Ascending aorta (tissue), 2 donors: ENCODE results near the gene RPAIN. TPM values are rescaled to one million over a fixed set of nuclear protein-coding genes. Genes with fewer than 3 reads are reported as not detected.
A peak's percentile ranks its signal among the peaks of the same experiment; 100 is the strongest.
"Not testable (repeated sequence)": the region's sequence is repeated elsewhere in the genome, so short reads cannot be mapped to it uniquely, and the experiment has no call there.

Source experiments
- DNase-seq, 2 donors: peaks; one replicate each; pipeline ENCODE4 v3.0.0-alpha.2; 2019; ENCODE audit warnings: low spot score in 2 of 2
- H3K27ac ChIP-seq, 2 donors: fragments of 200-600 bp; sonication (generic); one replicate each; pipeline ENCODE4 v1.5.1; 2016 to 2017; ENCODE audit warnings: mild to moderate bottlenecking in 1 of 2
- H3K27me3 ChIP-seq: fragments of 200-600 bp; sonication (generic); one replicate; pipeline ENCODE4 v1.5.1; 2017
- H3K36me3 ChIP-seq, 2 donors: fragments of 200-600 bp; sonication (generic); one replicate each; pipeline ENCODE4 v1.5.1; 2016
- H3K4me1 ChIP-seq, 2 donors: fragments of 200-600 bp; sonication (generic); one replicate each; pipeline ENCODE4 v1.5.1; 2016 to 2017; ENCODE audit warnings: mild to moderate bottlenecking in 1 of 2
- H3K4me3 ChIP-seq, 2 donors: fragments of 200-600 bp; sonication (generic); one replicate each; pipeline ENCODE4 v1.5.1; 2016 to 2017; ENCODE audit warnings: mild to moderate bottlenecking in 1 of 2
- H3K9me3 ChIP-seq, 2 donors: fragments of 200-600 bp; sonication (generic); one replicate each; pipeline ENCODE4 v1.5.1; 2016
- intact Hi-C: fragments of 100-400 bp; cut with DNase I; formaldehyde crosslinking; loops from one replicate; pipeline ENCODE4 v1.15.1; 2023
- total RNA-seq: library from RNA; depleted of rRNA; stranded (reverse); fragments of >200 nt; gene quantifications from one replicate; pipeline ENCODE4 v1.1.0, GENCODE V29; 2016
- TF ChIP-seq, protein P1 (sequence below), 3 experiments: fragments of 200-600 bp in 2 of 3; fragments of 450-650 bp in 1 of 3; sonication (generic) in 2 of 3; IDR thresholded peaks; one replicate each; pipeline ENCODE4 v1.5.1; 2016 to 2019; ENCODE audit warnings: antibody characterized with exemption in 3 of 3, mild to moderate bottlenecking in 1 of 3, moderate library complexity in 1 of 3

RPAIN gene
- total RNA-seq, 1 donor from 2014 or later, result 6.4 TPM

DNA sequence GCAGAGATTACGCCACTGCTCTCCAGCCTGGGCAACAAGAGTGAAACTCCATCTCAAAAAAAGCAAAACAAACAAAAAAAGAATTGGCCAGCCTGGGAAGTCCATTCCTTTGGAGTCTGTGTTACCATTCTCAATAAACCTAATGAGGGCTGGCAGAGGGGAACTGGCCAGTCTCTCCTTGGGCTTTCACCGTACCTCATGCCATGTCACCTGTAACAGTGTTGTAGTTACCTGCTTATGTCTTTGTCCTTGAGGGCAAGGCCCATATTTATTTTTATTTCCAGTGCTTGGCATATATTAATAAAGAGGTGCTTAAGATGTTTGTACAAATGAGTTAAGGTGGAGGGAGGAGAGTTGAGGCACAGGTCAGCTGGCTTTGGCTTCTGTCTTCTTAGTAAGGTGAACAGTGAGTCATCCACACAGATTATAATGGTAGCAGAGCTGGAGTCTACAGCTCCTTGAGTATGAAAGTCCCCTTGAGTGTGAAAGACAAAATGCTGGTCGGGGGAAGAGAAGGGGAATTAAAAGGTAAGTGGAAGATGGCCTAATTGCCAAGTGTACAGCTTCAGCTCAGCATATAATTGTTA is 10.5 kb downstream of the RPAIN start:
- Histone ChIP-seq H3K36me3 (peaks cover 78 to 98% of the 10 kb centered on the region in 2 donors), H3K27ac (no peak overlapping the region), H3K4me3 (no peak overlapping the region), H3K27me3 (no peaks in the 10 kb centered on the region), H3K4me1 (no peaks in the 10 kb centered on the region), H3K9me3 (no peaks in the 10 kb centered on the region)
- intact Hi-C loops, result no loop called here
- no peak for DNase-seq
- TF ChIP-seq, protein P1, sequence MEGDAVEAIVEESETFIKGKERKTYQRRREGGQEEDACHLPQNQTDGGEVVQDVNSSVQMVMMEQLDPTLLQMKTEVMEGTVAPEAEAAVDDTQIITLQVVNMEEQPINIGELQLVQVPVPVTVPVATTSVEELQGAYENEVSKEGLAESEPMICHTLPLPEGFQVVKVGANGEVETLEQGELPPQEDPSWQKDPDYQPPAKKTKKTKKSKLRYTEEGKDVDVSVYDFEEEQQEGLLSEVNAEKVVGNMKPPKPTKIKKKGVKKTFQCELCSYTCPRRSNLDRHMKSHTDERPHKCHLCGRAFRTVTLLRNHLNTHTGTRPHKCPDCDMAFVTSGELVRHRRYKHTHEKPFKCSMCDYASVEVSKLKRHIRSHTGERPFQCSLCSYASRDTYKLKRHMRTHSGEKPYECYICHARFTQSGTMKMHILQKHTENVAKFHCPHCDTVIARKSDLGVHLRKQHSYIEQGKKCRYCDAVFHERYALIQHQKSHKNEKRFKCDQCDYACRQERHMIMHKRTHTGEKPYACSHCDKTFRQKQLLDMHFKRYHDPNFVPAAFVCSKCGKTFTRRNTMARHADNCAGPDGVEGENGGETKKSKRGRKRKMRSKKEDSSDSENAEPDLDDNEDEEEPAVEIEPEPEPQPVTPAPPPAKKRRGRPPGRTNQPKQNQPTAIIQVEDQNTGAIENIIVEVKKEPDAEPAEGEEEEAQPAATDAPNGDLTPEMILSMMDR (IDR thresholded peaks at IDR 0.05), result no peak

DNA sequence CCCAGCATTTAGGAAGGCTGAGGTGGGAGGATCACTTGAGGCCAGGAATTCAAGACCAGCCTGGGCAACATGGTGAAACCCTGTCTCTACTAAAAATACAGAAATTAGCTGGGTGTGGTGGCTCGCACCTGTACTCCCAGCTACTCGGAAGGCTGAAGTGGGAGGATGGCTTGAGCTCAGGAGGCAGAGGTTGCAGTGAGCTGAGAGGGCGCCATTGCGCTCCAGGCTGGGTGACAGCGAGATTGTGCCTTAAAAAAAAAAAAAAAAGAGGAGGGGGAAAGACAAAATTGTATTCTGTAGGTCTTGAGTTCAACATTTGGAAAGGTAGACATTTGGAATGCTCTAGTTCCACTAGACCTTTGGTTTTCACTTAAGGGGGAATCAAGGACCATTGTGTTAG is 11.3 kb downstream of the RPAIN start:
- DNase-seq, H3K27ac ChIP-seq, H3K4me3 ChIP-seq, H3K4me1 ChIP-seq, H3K9me3 ChIP-seq, H3K27me3 ChIP-seq, intact Hi-C loops: not testable (repeated sequence)
- peaks cover 71 to 91% of the 10 kb centered on the region in 2 donors for H3K36me3 ChIP-seq

- Histone ChIP-seq H3K4me1 (peaks cover 0 to 2% of the 10 kb centered on the region in 2 donors), H3K9me3 (no peaks in the 10 kb centered on the region), H3K36me3 (peaks cover 72 to 86% of the 10 kb centered on the region in 2 donors), H3K4me3 (no peak overlapping the region), H3K27ac (no peak overlapping the region), H3K27me3 (no peaks in the 10 kb centered on the region)
- intact Hi-C loops, result no loop called here
- TF ChIP-seq, protein P1 (IDR thresholded peaks at IDR 0.05), result no peak
- no peak for DNase-seq
Measured at GRCh38 chr17:5431949-5432556, 12.1 kb downstream of the RPAIN start.

GRCh38 chr17:5434984-5435383 is 15.0 kb downstream of the RPAIN start:
- intact Hi-C loops, result loop anchor here (5.0 kb wide), 1 partner anchor 188 kb away; no protein-coding TSS in a partner anchor
- peaks cover 51 to 60% of the 10 kb centered on the region in 2 donors for H3K36me3 ChIP-seq
- TF ChIP-seq, protein P1 (IDR thresholded peaks at IDR 0.05), result no peak

GRCh38 chr17:5435781-5436315 is 15.9 kb downstream of the RPAIN start:
- H3K27ac ChIP-seq, H3K9me3 ChIP-seq, DNase-seq, H3K27me3 ChIP-seq, H3K4me3 ChIP-seq, H3K4me1 ChIP-seq: not testable (repeated sequence)
- peaks cover 46 to 51% of the 10 kb centered on the region in 2 donors for H3K36me3 ChIP-seq
- intact Hi-C loops, result loop anchor here (5.0 kb wide), 1 partner anchor 189 kb away; no protein-coding TSS in a partner anchor

More at GRCh38 chr17:5434984-5435383, 15.0 kb downstream of the RPAIN start:
- DNase-seq, result no peak
- Histone ChIP-seq H3K4me1 (peaks cover 0 to 7% of the 10 kb centered on the region in 2 donors), H3K27ac (no peak overlapping the region), H3K9me3 (no peaks in the 10 kb centered on the region), H3K4me3 (no peak overlapping the region), H3K27me3 (no peaks in the 10 kb centered on the region)

- Histone ChIP-seq H3K9me3 (no peaks in the 10 kb centered on the region), H3K4me3 (peak overlapping the region; percentile 87 to 91), H3K36me3 (peaks cover 28 to 32% of the 10 kb centered on the region in 2 donors), H3K27me3 (no peaks in the 10 kb centered on the region), H3K27ac (peak overlapping the region; percentile 63 to 67), H3K4me1 (peaks cover 0 to 7% of the 10 kb centered on the region in 2 donors)
- TF ChIP-seq, protein P1 (IDR thresholded peaks at IDR 0.05), result no peak
- intact Hi-C loops, result loop anchor here (2.0 to 5.0 kb wide), 2 partner anchors 31 to 191 kb away; partner anchors contain the start of gene DHX33
- DNase-seq, result no peak
Measured at GRCh38 chr17:5437721-5438317, 17.8 kb downstream of the RPAIN start.
